HG03521 (cell line): ENCODE results near the gene SPATA4.
"Not testable (repeated sequence)": the region's sequence is repeated elsewhere in the genome, so short reads cannot be mapped to it uniquely, and the experiment has no call there.

Source experiments
- ATAC-seq: cut with Tn5 transposase; IDR thresholded peaks from one replicate; pipeline ENCODE4 v1.9.1; 2021; ENCODE audit warnings: mild to moderate bottlenecking, moderate library complexity; ENCODE audit not compliant: unreplicated experiment

SPATA4 gene

GRCh38 chr4:176195184-176195978 is at the start of gene SPATA4:
Gene SPATA4 (minus strand): TSS chr4:176195585. CDS start chr4:176195562, 23 bp downstream.
- ATAC-seq = peak; percentile 98

GRCh38 chr4:176242764-176243347 is 47.5 kb upstream of the SPATA4 start:
- no peak for ATAC-seq

GRCh38 chr4:176241703-176242102 is 46.3 kb upstream of the SPATA4 start:
- ATAC-seq = no peak

- no peak for ATAC-seq
Observed at GRCh38 chr4:176238826-176239225, 43.4 kb upstream of the SPATA4 start.

GRCh38 chr4:176238157-176238610 is 42.8 kb upstream of the SPATA4 start:
- no peak for ATAC-seq

GRCh38 chr4:176236946-176237345 is 41.6 kb upstream of the SPATA4 start:
- ATAC-seq = no peak

- no peak for ATAC-seq
Observed at GRCh38 chr4:176230836-176231235, 35.5 kb upstream of the SPATA4 start.

- ATAC-seq = no peak
Observed at GRCh38 chr4:176229645-176230044, 34.3 kb upstream of the SPATA4 start.

- no peak for ATAC-seq
Observed at GRCh38 chr4:176226736-176227135, 31.4 kb upstream of the SPATA4 start.

GRCh38 chr4:176223561-176223960 is 28.2 kb upstream of the SPATA4 start:
- ATAC-seq = no peak

GRCh38 chr4:176222149-176222548 is 26.8 kb upstream of the SPATA4 start:
- no peak for ATAC-seq

- no peak for ATAC-seq
Observed at GRCh38 chr4:176217510-176217909, 22.1 kb upstream of the SPATA4 start.

GRCh38 chr4:176212351-176212750 is 17.0 kb upstream of the SPATA4 start:
- ATAC-seq = not testable (repeated sequence)

- no peak for ATAC-seq
Observed at GRCh38 chr4:176210579-176211296, 15.4 kb upstream of the SPATA4 start.

- no peak for ATAC-seq
Observed at GRCh38 chr4:176210101-176210500, 14.7 kb upstream of the SPATA4 start.

- ATAC-seq = no peak
Observed at GRCh38 chr4:176209535-176209934, 14.2 kb upstream of the SPATA4 start.

- ATAC-seq = no peak
Observed at GRCh38 chr4:176207839-176208238, 12.5 kb upstream of the SPATA4 start.

GRCh38 chr4:176205299-176205698 is 9.9 kb upstream of the SPATA4 start:
- ATAC-seq = no peak

- ATAC-seq = no peak
Observed at GRCh38 chr4:176198316-176198903, 3.0 kb upstream of the SPATA4 start.

GRCh38 chr4:176193938-176194337 is 1.4 kb downstream of the SPATA4 start:
- ATAC-seq = no peak

GRCh38 chr4:176193126-176193525 is 2.3 kb downstream of the SPATA4 start:
- ATAC-seq = no peak
